GM19455 (cell line): ENCODE data around the gene VGLL2.

Experiments
- ATAC-seq: cut with Tn5 transposase; IDR thresholded peaks from one replicate; pipeline ENCODE4 v1.9.1; 2021; ENCODE audit not compliant: unreplicated experiment

The VGLL2 gene

GRCh38 chr6:117311726-117312125 is 46.4 kb downstream of the VGLL2 start:
- ATAC-seq = no peak

- ATAC-seq = no peak
Observed at GRCh38 chr6:117317261-117317660, 51.9 kb downstream of the VGLL2 start.
